Dermis microvascular lymphatic vessel endothelial cell (primary cell): ENCODE results near the gene SMIM41. TPM values are rescaled to one million over a fixed set of nuclear protein-coding genes. Genes with fewer than 3 reads are reported as not detected.

ENCODE experiments used
- DNase-seq, 2 donors: peaks; one replicate each; pipeline versions ENCODE4 v3.0.0 to v3.0.0-alpha.2; 2010; ENCODE audit warnings: low read depth in 2 of 2
- total RNA-seq: library from RNA; depleted of rRNA; stranded (reverse); fragments of >200 nt; gene quantifications from 2 replicates; pipeline ENCODE4 v1.2.1, GENCODE V29; 2014

SMIM41 gene
- total RNA-seq, 1 donor from 2014 or later = under 0.01 TPM

GRCh38 chr12:52050758-52051541 lies 28.6 kb upstream of the SMIM41 start, which contains the start of gene NR4A1:
Gene NR4A1 (plus strand): TSS chr12:52051442. CDS start chr12:52054329, 2,887 bp downstream.
- peak; percentile 84 to 97 for DNase-seq

GRCh38 chr12:52052468-52053186 lies 26.9 kb upstream of the SMIM41 start:
- DNase-seq = no peak

- no peak for DNase-seq
Observed at GRCh38 chr12:52053536-52054209, 25.8 kb upstream of the SMIM41 start.

GRCh38 chr12:52054231-52054832 lies 25.2 kb upstream of the SMIM41 start:
- no peak for DNase-seq

- no peak for DNase-seq
Observed at GRCh38 chr12:52054833-52055730, 24.4 kb upstream of the SMIM41 start.

- no peak for DNase-seq
Observed at GRCh38 chr12:52055731-52056711, 23.5 kb upstream of the SMIM41 start.

GRCh38 chr12:52056801-52057637 lies 22.5 kb upstream of the SMIM41 start:
- no peak for DNase-seq

GRCh38 chr12:52057638-52058576 lies 21.6 kb upstream of the SMIM41 start:
- no peak for DNase-seq

GRCh38 chr12:52058631-52059361 lies 20.7 kb upstream of the SMIM41 start:
- no peak for DNase-seq

GRCh38 chr12:52059582-52060497 lies 19.7 kb upstream of the SMIM41 start:
- DNase-seq = no peak

- no peak for DNase-seq
Observed at GRCh38 chr12:52060498-52061177, 18.9 kb upstream of the SMIM41 start.

- no peak for DNase-seq
Observed at GRCh38 chr12:52061470-52062166, 17.9 kb upstream of the SMIM41 start.

- DNase-seq = no peak
Observed at GRCh38 chr12:52062167-52063081, 17.1 kb upstream of the SMIM41 start.
